HT1080 (cell line): Measurements from ENCODE around the gene PRKCG. TPM values are rescaled to one million over a fixed set of nuclear protein-coding genes. Genes with fewer than 3 reads are reported as not detected.
"Not testable (repeated sequence)": the region's sequence is repeated elsewhere in the genome, so short reads cannot be mapped to it uniquely, and the experiment has no call there.

Experiments used
- DNase-seq: peaks from one replicate; pipeline ENCODE4 v3.0.0-alpha.2; 2015; ENCODE audit warnings: low read depth
- polyA plus RNA-seq, 2 experiments: library from polyadenylated mRNA; depleted of rRNA; stranded (reverse); fragments of >200 nt; gene quantifications; 2 replicates each; pipeline ENCODE4 v1.2.3, GENCODE V29; 2015
- total RNA-seq: library from RNA; depleted of rRNA; stranded (reverse); fragments of >200 nt; shearing (Covaris generic); gene quantifications from 2 replicates; pipeline ENCODE4 v1.2.3, GENCODE V29; 2014; rRNA removed

The PRKCG gene
- 0.43 TPM in 1 of 2 replicates, not detected in the other for total RNA-seq
- 0.03 and 0.37 TPM in 2 replicates for polyA plus RNA-seq (2015; cell fraction: cytosol; rRNA removed)
- polyA plus RNA-seq (2015; cell fraction: nucleus; rRNA removed) = 0.11 and 0.23 TPM in 2 replicates

- DNase-seq = peak; percentile 50
Observed at GRCh38 chr19:53881482-53882390, at the start of gene PRKCG. Gene PRKCG (plus strand): TSS chr19:53882197. CDS start chr19:53882495, 298 bp downstream.

GRCh38 chr19:53832861-53833260 lies 49.1 kb upstream of the PRKCG start:
- not testable (repeated sequence) for DNase-seq

- DNase-seq = not testable (repeated sequence)
Observed at GRCh38 chr19:53838446-53838845, 43.6 kb upstream of the PRKCG start.

- not testable (repeated sequence) for DNase-seq
Observed at GRCh38 chr19:53840241-53840640, 41.8 kb upstream of the PRKCG start.

GRCh38 chr19:53840914-53841313 lies 41.1 kb upstream of the PRKCG start:
- peak; percentile 83 for DNase-seq

GRCh38 chr19:53844849-53845246 lies 37.1 kb upstream of the PRKCG start:
- DNase-seq = no peak

GRCh38 chr19:53847555-53847954 lies 34.4 kb upstream of the PRKCG start:
- no peak for DNase-seq

GRCh38 chr19:53849237-53849676 lies 32.7 kb upstream of the PRKCG start:
- DNase-seq = peak; percentile 74

GRCh38 chr19:53853707-53854106 lies 28.3 kb upstream of the PRKCG start:
- no peak for DNase-seq

- DNase-seq = no peak
Observed at GRCh38 chr19:53864308-53864836, 17.6 kb upstream of the PRKCG start.

GRCh38 chr19:53865523-53865917 lies 16.5 kb upstream of the PRKCG start:
- DNase-seq = no peak

GRCh38 chr19:53865918-53866864 lies 15.8 kb upstream of the PRKCG start:
- peak; percentile 44 for DNase-seq

GRCh38 chr19:53866865-53867224 lies 15.2 kb upstream of the PRKCG start:
- DNase-seq = no peak

GRCh38 chr19:53867225-53868090 lies 14.5 kb upstream of the PRKCG start, which contains the start of gene MYADM:
Gene MYADM (plus strand): TSS chr19:53867883. CDS start chr19:53873530, 5,647 bp downstream.
- peak; percentile 99 for DNase-seq

GRCh38 chr19:53868091-53868891 lies 13.7 kb upstream of the PRKCG start:
- DNase-seq = peak; percentile 55

- peak; percentile 88 for DNase-seq
Observed at GRCh38 chr19:53868892-53869804, 12.8 kb upstream of the PRKCG start.

GRCh38 chr19:53869805-53870484 lies 12.1 kb upstream of the PRKCG start:
- DNase-seq = not testable (repeated sequence)

- DNase-seq = no peak
Observed at GRCh38 chr19:53870485-53870844, 11.5 kb upstream of the PRKCG start.
